HT-29 (cell line): ENCODE results near the gene RARRES2. TPM values are rescaled to one million over a fixed set of nuclear protein-coding genes. Genes with fewer than 3 reads are reported as not detected.

ENCODE experiments used
- DNase-seq: peaks from one replicate; pipeline ENCODE4 v3.0.0-alpha.2; 2015; ENCODE audit warnings: low spot score
- total RNA-seq: library from RNA; depleted of rRNA; stranded (reverse); fragments of >200 nt; shearing (Covaris generic); gene quantifications from 2 replicates; pipeline ENCODE4 v1.2.3, GENCODE V29; 2014

RARRES2 gene
- total RNA-seq, 1 experiment from 2014 or later, result 10.5 TPM

GRCh38 chr7:150377196-150377595 is 35.8 kb upstream of the RARRES2 start:
- no peak for DNase-seq

DNA sequence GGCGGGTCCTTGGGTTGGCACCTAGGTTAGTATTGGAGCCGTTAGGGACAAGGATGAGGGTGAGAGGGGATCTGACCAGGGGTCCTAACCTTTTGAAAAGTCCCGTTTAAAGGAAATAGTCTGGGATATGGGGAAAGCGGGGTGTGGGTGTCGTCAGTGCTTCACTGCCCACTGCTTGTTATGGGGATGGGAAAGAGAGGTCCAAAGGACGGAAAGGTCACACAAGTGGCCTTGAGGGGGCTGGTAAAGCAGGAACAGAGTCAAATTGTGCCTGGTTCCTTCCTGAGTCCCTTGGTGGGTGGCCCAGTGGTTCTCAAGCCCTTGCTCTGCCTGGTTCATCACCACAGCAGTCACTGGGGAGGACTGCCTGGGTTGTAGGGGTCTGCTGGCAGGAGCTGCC is 35.1 kb upstream of the RARRES2 start:
- DNase-seq, result no peak

- peak; percentile 45 for DNase-seq
Measured at GRCh38 chr7:150375662-150376521, 34.5 kb upstream of the RARRES2 start.

GRCh38 chr7:150374472-150374871 is 33.0 kb upstream of the RARRES2 start:
- no peak for DNase-seq

DNA sequence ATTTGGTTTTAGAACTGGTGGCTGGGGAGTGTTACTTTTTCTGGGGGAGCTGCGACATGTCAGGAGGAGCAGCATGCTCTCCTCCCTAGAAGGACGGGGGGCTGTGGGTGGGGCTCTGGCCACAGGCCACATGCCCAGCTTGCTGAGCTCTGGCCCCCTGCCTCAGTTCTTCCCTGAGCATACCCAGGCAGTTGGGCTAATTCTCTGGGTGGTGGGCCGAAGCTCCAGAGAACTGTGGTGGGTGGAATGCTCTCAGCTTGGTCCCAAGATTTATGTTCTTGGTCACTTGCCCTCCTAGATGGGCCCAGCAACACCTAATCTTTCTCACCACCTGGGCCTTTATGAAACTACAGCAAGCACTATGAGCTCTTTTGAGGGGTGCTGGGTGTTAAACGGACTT is 32.6 kb upstream of the RARRES2 start:
- DNase-seq, result no peak

GRCh38 chr7:150373049-150373801 is 31.8 kb upstream of the RARRES2 start:
- no peak for DNase-seq

DNA sequence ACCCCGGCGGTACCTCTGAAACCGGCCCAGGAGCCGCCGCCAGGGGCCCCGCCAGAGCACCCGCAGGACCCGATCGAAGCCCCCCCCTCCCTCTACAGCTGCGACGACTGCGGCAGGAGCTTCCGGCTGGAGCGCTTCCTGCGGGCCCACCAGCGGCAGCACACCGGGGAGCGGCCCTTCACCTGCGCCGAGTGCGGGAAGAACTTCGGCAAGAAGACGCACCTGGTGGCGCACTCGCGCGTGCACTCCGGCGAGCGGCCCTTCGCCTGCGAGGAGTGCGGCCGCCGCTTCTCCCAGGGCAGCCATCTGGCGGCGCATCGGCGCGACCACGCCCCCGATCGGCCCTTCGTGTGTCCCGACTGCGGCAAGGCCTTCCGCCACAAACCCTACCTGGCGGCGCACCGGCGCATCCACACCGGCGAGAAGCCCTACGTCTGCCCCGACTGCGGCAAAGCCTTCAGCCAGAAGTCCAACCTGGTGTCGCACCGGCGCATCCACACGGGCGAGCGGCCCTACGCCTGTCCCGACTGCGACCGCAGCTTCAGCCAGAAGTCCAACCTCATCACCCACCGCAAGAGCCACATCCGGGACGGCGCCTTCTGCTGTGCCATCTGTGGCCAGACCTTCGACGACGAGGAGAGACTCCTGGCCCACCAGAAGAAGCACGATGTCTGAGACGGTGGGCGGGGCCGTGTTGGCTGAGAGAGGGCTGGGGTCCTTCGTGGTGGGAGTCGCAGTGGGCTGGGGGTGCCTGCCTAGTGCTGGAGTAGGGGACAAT is 31.0 kb upstream of the RARRES2 start:
- DNase-seq, result no peak

GRCh38 chr7:150371996-150372270 is 30.5 kb upstream of the RARRES2 start:
- DNase-seq, result no peak

DNA sequence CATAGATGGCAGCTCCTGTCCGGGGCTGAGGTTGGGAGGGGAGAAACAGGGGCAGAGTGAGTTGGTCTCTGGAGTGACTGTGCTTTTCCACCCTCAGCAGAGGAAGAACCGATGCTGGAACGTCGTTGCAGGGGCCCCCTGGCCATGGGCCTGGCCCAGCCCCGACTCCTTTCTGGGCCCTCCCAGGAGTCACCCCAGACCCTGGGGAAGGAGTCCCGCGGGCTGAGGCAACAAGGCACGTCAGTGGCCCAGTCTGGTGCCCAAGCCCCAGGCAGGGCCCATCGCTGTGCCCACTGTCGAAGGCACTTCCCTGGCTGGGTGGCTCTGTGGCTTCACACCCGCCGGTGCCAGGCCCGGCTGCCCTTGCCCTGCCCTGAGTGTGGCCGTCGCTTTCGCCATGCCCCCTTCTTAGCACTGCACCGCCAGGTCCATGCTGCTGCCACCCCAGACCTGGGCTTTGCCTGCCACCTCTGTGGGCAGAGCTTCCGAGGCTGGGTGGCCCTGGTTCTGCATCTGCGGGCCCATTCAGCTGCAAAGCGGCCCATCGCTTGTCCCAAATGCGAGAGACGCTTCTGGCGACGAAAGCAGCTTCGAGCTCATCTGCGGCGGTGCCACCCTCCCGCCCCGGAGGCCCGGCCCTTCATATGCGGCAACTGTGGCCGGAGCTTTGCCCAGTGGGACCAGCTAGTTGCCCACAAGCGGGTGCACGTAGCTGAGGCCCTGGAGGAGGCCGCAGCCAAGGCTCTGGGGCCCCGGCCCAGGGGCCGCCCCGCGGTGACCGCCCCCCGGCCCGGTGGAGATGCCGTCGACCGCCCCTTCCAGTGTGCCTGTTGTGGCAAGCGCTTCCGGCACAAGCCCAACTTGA is 29.9 kb upstream of the RARRES2 start:
- DNase-seq, result no peak

DNA sequence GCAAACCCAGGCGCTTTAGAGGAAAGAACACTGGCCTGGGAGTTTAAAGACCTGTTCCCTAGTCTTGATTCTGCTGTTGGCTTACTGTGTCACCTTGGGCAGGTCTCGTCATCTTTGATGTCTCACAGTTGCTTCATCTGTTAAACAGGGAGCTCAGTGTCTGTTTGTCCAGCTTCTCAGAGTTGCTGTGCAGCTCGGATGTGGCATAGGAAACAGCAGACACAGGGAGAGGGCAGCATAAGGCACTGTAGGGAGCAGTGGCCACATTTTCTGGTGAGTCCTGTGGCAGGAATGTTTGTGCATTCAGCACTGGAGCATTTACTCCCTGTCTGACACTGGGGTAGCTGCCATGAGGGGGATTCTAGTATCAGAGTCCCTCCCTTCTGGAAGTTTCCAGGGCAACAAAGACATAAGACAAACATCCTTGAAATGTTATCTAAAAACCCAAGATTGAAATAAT is 29.2 kb upstream of the RARRES2 start:
- no peak for DNase-seq

DNA sequence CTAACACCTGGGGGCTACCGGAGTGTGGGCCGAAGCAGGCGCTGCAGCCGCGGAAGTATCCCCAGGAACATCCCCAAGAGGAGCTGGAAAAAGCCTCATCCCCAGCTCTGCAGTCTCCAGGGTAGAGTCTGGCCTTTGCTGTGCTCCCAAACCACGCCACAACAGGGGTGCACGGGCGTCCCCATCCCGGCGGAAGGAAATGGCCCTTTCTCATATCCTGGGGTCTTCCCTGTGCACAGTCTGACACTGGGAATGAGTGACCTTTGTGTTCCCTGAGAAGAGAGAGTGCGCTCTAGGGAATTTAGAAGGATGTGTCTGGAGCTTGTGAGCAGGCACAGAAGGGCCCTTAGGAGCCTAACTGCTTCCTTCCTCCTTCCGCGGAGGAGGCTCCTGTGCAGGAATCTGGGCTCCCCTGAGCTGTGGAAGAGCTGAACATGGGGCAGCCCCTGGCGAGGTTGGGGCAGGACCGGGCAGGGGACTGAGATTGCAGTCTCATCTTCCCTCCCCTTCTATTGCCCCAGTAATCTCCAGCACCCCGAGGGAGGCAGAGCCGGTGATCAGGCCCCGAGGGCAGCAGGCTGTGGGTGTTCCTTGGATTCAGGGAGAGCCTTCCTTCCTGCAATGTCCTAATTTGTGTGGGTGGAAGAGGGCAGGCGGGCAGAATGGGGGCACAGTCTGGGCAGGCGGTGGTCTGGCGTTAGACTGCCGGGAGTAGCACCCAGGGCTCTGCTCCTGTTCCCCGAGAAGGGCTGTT is 28.5 kb upstream of the RARRES2 start:
- DNase-seq, result no peak

DNA sequence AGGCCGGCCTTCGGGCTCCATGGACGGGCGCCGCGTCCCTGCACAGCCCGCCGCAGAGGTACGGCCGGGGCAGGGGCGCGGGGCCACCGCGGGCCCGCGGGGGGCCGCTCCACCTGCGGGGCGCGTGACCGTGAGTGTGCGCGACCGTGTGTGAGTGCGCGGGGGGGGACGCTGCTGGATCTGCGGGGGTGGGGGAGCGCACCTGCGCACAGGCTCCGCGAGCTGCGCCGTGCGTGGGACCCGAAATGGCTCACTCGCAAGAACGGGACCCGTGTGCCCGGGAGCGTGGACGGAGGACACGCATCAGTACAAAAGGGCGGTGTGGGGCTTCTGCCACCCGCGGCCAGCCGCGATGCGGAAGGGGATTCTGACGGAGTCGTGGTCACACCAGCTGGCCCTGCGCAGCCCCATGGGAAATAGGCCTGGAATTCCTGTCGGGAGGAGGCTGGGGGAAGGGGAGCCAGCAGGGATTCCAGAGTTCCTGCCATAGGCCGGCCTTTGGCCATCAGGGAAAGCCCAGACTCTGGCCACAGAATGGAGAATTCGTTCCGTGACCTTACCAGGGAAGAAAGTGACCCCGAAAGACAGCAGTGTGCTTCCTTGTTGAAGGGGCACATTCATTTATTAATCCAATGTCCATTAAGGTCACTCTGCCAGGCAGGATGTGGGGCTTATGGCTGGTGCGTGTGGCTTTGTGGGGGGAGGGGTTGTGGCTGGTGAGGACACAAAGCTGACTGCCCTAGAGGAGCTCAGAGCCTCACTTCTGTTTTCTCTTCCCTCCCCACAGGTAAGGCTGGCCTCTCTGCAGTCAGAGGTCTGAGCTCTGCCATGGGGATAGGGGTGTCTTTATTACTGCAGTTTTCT is 27.7 kb upstream of the RARRES2 start:
- peak; percentile 90 for DNase-seq

GRCh38 chr7:150368096-150368883 is 26.9 kb upstream of the RARRES2 start, which contains the start of gene REPIN1:
TSS of gene REPIN1 (plus strand) at chr7:150368822. CDS start at chr7:150369712, 890 bp downstream.
- peak; percentile 98 for DNase-seq

DNA sequence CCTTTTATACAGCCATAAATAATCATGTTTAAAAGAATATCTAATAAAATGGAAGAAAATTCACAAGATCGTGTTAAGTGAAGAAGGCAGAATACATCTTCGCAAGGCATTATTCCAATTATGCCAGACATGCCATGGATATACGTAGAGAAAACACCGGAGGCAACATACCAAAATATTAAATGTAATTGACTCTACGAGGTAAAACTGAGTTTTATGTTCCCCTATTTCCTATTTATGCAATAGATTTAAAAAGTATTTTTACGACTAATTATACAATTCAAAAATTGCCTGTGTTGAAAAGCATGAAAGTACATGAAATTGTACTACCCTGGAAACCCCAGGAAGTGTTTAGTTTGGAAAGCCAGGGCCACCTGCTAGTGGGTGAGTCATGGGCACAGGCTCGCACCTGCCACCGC is 26.3 kb upstream of the RARRES2 start:
- no peak for DNase-seq

GRCh38 chr7:150365673-150366398 is 24.4 kb upstream of the RARRES2 start:
- peak; percentile 76 for DNase-seq

DNA sequence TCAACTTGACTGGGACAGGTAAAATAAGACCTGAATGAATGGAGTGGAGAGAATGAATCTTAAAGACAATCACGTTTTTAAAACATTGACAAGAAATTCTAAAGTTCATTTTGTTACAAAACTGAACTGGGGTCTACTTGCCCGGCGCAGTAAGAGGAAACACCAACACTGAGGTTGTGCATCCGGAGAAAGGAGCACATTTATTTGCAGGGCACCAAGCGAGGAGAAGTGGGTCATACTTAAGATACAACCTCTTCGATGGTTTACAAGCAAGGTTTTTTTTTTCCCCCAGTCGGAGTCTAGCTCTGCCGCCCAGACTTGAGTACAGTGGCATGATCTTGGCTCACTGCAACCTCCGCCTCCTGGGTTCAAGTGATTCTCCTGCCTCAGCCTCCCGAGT is 23.8 kb upstream of the RARRES2 start:
- DNase-seq, result no peak

DNA sequence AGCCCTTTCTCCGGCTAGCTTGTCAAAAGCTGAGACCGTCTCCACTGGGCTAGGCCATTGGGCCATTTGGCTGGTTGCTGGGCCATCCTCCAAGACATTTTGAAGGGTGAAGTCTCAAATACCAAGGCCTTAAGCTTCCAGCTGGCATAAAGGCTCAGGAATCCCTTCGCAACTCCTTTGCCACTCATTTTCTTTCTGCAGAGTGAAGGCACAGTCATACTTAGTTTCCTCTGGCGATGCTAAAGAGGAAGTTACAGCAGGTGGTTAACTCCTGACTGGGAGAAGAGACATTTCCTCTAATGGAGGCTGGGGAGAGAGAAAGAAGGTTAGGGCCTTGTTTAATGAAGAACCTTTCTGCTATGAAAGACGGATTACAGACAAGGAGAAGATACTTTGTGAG is 22.4 kb upstream of the RARRES2 start:
- DNase-seq, result no peak

DNA sequence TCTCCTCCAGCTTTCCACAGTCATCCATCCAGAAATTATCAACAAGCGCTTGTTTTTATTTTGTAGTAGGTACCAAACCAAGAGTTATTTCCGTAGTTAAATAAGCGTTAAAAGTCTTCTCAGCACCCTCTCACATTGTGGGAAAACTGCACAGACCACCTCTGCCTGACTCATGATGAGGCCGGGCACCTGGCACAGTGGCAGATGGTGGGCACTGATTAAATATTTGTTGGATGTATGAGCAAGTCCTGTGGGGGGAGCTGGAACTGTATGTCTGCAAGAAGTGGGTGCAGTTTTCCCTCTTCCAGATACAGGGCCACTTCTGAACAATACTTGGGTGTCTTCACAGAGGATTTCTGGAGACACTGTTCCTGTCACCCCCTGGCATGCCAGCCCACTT is 21.9 kb upstream of the RARRES2 start:
- no peak for DNase-seq
